Erythroblast (primary cell): ENCODE results near the gene MYLK.

ENCODE experiments used
- GATA1 ChIP-seq: IDR thresholded peaks from 2 replicates; pipeline ENCODE4 v1.6.1; 2011; ENCODE audit warnings: low read depth, mild to moderate bottlenecking, control low read depth, low read length, moderate library complexity
- POLR2A ChIP-seq: IDR thresholded peaks from 2 replicates; pipeline ENCODE4 v1.6.1; 2011; ENCODE audit warnings: mild to moderate bottlenecking, low read length

DNA sequence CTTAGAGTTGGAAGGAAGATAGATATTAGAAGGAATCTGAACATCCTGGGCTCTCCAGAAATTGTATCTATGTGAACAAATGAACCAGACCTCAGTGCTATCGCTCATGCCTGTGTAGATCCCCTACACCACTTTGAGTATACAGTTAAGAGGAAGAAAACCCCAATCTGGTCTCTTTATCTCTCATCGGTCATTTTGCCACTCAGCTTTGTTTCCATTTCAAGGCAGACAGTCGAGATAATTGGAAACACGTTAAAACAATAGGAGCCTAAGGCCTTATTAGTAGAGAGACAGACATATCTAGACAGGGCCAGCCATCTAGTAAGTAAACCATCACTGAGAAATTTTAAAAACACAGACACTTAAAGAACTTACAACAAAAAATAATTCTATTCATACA, 101.6 kb downstream of the MYLK start:
- no peak for TF ChIP-seq POLR2A
- TF ChIP-seq GATA1: no peak
